ENCODE measurements around the gene OR6V1. TPM values are rescaled to one million over a fixed set of nuclear protein-coding genes. Genes with fewer than 3 reads are reported as not detected.

The OR6V1 gene
- total and polyA plus RNA-seq, 9 donors, result not detected

DNA sequence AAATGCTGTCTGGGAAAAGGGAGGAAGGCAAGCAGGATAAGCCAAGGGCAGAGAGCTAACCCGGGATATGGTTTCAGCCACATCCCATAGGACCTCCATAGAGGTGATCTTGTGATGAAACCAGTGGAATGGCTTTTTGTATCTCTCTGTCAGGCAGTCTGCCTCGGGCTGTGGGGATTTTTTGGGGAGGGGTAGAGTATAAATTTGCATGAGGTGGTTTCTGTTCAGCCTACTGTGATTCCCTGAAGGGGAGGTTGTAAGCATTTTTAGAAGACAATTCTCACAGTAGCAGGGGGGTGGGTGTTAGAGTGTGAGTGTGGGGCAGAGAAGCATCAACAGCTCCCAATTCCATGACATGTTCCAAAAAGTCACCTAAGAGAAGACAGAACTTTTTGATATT lies 37.1 kb upstream of the OR6V1 start:
- H3K4me3 ChIP-seq (ENCODE audit: low read length), result no peak overlapping the region
- no peak for DNase-seq
- peaks cover 14% of the 10 kb centered on the region for H3K4me1 ChIP-seq (ENCODE audit: control insufficient read depth, insufficient read depth, low read length)
- 33% methylated on average over 2 of the region's 2 CpGs for WGBS (ENCODE audit: insufficient coverage)
- H3K27me3 ChIP-seq (ENCODE audit: control insufficient read depth, insufficient read depth, low read length), result no peaks in the 10 kb centered on the region
- no peaks in the 10 kb centered on the region for H3K36me3 ChIP-seq (ENCODE audit: control insufficient read depth, insufficient read depth, low read length)
- H3K27ac ChIP-seq (ENCODE audit: low read length), result peak overlapping the region; percentile 15
- no peaks in the 10 kb centered on the region for H3K9me3 ChIP-seq (replicated peaks; ENCODE audit: control insufficient read depth, low read depth, low read length)

DNA sequence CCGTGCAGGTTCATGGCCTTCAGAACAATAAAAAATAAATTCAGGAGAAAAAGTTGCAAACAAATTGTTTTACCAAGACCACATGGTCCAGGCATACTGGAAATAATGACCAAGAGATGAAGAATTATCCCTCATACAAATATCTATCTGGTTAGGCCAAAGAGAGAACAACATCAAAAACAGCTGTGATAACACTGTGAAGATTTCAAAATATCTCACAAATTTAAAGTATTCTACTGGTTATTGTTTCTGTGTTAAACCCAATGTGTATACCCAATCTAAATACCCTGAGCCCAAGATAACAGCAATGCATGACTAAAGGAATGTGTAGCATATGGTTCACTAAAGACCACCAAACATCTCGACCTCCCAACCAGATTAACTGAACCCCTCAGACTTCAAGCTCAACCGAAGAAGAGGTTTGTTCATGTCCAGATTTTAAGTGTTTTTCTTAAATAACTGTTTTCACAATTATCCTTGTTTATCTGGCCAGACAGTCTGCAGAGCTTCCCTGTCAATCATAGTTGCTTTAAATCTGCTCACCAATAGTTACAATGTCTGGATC lies 36.1 kb upstream of the OR6V1 start:
- no peaks in the 10 kb centered on the region for H3K27me3 ChIP-seq (ENCODE audit: control insufficient read depth, insufficient read depth, low read length)
- WGBS (ENCODE audit: insufficient coverage), result no CpG with 5 or more reads among the region's 3 CpGs
- no peaks in the 10 kb centered on the region for H3K36me3 ChIP-seq (ENCODE audit: control insufficient read depth, insufficient read depth, low read length)
- H3K4me3 ChIP-seq (ENCODE audit: low read length), result no peak overlapping the region
- peak; percentile 30 for DNase-seq
- H3K4me1 ChIP-seq (ENCODE audit: control insufficient read depth, insufficient read depth, low read length), result peaks cover 14% of the 10 kb centered on the region
- H3K9me3 ChIP-seq (replicated peaks; ENCODE audit: control insufficient read depth, low read depth, low read length), result no peaks in the 10 kb centered on the region
- peak overlapping the region; percentile 48 for H3K27ac ChIP-seq (ENCODE audit: low read length)

DNA sequence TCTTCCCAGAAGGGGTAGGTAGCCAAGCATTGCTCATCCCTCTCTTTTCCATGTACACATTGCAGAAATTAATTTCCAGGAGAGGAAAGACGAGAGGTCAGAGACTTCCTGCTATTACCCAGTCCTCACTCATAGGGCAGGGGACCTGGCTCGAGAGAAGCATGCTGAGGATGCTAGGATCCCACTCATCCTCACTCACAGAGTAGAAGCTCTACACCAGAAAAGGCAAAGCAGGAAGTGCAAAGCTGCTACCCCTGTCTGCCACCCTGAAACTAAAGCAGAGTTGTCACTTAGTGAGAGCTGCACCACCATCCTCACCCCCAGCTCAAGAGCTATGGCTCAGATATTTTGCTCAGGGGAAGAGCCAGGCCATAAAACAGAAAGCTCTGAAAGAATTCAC lies 35.1 kb upstream of the OR6V1 start:
- H3K36me3 ChIP-seq (ENCODE audit: control insufficient read depth, insufficient read depth, low read length), result no peaks in the 10 kb centered on the region
- WGBS (ENCODE audit: insufficient coverage), result 30% methylated on average over 2 of the region's 2 CpGs
- H3K4me3 ChIP-seq (ENCODE audit: low read length), result no peak overlapping the region
- H3K27ac ChIP-seq (ENCODE audit: low read length), result no peak overlapping the region
- H3K4me1 ChIP-seq (ENCODE audit: control insufficient read depth, insufficient read depth, low read length), result peaks cover 14% of the 10 kb centered on the region
- DNase-seq, result no peak
- no peaks in the 10 kb centered on the region for H3K27me3 ChIP-seq (ENCODE audit: control insufficient read depth, insufficient read depth, low read length)
- H3K9me3 ChIP-seq (replicated peaks; ENCODE audit: control insufficient read depth, low read depth, low read length), result no peaks in the 10 kb centered on the region

DNA sequence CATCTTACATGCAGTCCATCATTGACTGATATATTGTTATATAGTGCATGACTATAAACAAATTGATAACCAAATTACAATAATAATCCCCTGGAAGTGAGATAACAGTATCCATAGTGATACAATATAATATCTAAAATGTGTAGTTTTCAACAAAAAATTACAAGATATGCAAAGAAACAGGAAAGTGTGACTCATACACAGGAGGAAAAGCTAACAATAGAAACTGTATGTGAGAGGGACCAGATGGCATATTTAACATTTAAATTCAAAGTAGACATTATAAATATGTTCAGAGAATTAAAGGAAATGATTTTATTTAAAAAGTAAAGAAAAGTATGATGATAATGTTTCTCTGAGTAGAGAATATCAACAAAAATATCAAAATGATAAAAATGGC lies 33.2 kb upstream of the OR6V1 start:
- H3K4me3 ChIP-seq (ENCODE audit: low read length), result no peak overlapping the region
- peaks cover 7% of the 10 kb centered on the region for H3K4me1 ChIP-seq (ENCODE audit: control insufficient read depth, insufficient read depth, low read length)
- no peaks in the 10 kb centered on the region for H3K36me3 ChIP-seq (ENCODE audit: control insufficient read depth, insufficient read depth, low read length)
- no peak for DNase-seq
- H3K27ac ChIP-seq (ENCODE audit: low read length), result no peak overlapping the region
- H3K27me3 ChIP-seq (ENCODE audit: control insufficient read depth, insufficient read depth, low read length), result no peaks in the 10 kb centered on the region
- no peaks in the 10 kb centered on the region for H3K9me3 ChIP-seq (replicated peaks; ENCODE audit: control insufficient read depth, low read depth, low read length)

GRCh38 chr7:143023047-143023446 lies 29.1 kb upstream of the OR6V1 start:
- H3K4me3 ChIP-seq (ENCODE audit: low read length), result no peak overlapping the region
- H3K27ac ChIP-seq (ENCODE audit: low read length), result no peak overlapping the region
- no peaks in the 10 kb centered on the region for H3K9me3 ChIP-seq (replicated peaks; ENCODE audit: control insufficient read depth, low read depth, low read length)
- no peaks in the 10 kb centered on the region for H3K36me3 ChIP-seq (ENCODE audit: control insufficient read depth, insufficient read depth, low read length)
- no peaks in the 10 kb centered on the region for H3K4me1 ChIP-seq (ENCODE audit: control insufficient read depth, insufficient read depth, low read length)
- H3K27me3 ChIP-seq (ENCODE audit: control insufficient read depth, insufficient read depth, low read length), result no peaks in the 10 kb centered on the region
- DNase-seq, result no peak

DNA sequence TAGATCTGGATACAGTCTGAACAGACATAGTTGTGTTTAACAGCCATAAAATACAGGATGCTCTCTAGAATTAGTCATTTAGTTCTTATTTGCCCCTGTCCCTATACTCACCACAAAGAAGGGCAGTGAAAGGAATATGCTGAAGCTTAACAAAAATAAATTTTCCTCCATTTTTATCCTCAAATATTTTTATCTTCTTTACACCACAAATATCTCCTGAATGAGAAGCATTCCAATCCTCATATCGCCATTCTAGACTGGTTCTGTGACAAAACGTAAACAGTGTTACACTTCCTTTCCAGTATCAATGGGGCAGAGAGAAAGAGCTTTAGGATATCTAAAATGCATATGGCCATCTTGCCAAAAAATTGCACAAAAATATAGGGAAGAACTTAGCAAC lies 26.8 kb upstream of the OR6V1 start:
- H3K36me3 ChIP-seq (ENCODE audit: control insufficient read depth, insufficient read depth, low read length), result no peaks in the 10 kb centered on the region
- DNase-seq, result no peak
- no peaks in the 10 kb centered on the region for H3K9me3 ChIP-seq (replicated peaks; ENCODE audit: control insufficient read depth, low read depth, low read length)
- no peak overlapping the region for H3K4me3 ChIP-seq (ENCODE audit: low read length)
- no peak overlapping the region for H3K27ac ChIP-seq (ENCODE audit: low read length)
- no peaks in the 10 kb centered on the region for H3K27me3 ChIP-seq (ENCODE audit: control insufficient read depth, insufficient read depth, low read length)
- no CpG with 5 or more reads among the region's 2 CpGs for WGBS (ENCODE audit: insufficient coverage)
- no peaks in the 10 kb centered on the region for H3K4me1 ChIP-seq (ENCODE audit: control insufficient read depth, insufficient read depth, low read length)

GRCh38 chr7:143027032-143027431 lies 25.1 kb upstream of the OR6V1 start, which contains the start of gene OR9A2:
TSS of gene OR9A2 (minus strand) at chr7:143027132. CDS start at chr7:143027132, 0 bp downstream.
- peak within 1 kb of the TSS; percentile 47 for H3K27ac ChIP-seq (ENCODE audit: low read length)
- DNase-seq, result no peak
- no peaks in the 10 kb centered on the region for H3K9me3 ChIP-seq (replicated peaks; ENCODE audit: control insufficient read depth, low read depth, low read length)
- H3K36me3 ChIP-seq (ENCODE audit: control insufficient read depth, insufficient read depth, low read length), result no peaks in the 10 kb centered on the region
- no peaks in the 10 kb centered on the region for H3K27me3 ChIP-seq (ENCODE audit: control insufficient read depth, insufficient read depth, low read length)
- H3K4me1 ChIP-seq (ENCODE audit: control insufficient read depth, insufficient read depth, low read length), result no peaks in the 10 kb centered on the region
- WGBS (ENCODE audit: insufficient coverage), result no CpG with 5 or more reads among the region's 1 CpG
- no peak within 1 kb of the TSS for H3K4me3 ChIP-seq (ENCODE audit: low read length)

GRCh38 chr7:143027683-143028082 lies 24.5 kb upstream of the OR6V1 start:
- Histone ChIP-seq H3K36me3 (ENCODE audit: control insufficient read depth, insufficient read depth, low read length) (no peaks in the 10 kb centered on the region), H3K27me3 (ENCODE audit: control insufficient read depth, insufficient read depth, low read length) (no peaks in the 10 kb centered on the region), H3K4me1 (ENCODE audit: control insufficient read depth, insufficient read depth, low read length) (no peaks in the 10 kb centered on the region), H3K9me3 (replicated peaks; ENCODE audit: control insufficient read depth, low read depth, low read length) (no peaks in the 10 kb centered on the region), H3K27ac (ENCODE audit: low read length) (peak overlapping the region; percentile 47), H3K4me3 (ENCODE audit: low read length) (no peak overlapping the region)
- no CpG with 5 or more reads among the region's 2 CpGs for WGBS (ENCODE audit: insufficient coverage)
- peak; percentile 49 for DNase-seq

DNA sequence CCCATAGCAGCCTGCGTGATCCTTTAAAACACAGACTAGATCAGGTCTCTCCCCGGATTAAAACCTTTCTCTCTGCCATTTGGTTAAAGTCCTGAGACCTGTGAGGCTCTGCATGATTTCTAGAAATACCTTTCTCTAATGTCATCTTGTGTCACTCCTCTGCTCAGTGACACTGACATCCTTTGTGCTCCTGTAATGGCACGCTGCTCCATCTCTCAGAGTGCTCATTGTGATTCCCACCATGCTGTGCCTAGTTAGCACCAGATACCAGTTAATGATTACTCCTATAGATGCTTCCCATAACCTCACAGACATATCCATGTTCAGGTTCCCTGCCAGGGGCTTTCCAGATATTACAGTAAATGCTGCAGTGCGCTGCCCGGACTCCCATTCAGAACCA lies 13.5 kb upstream of the OR6V1 start:
- Histone ChIP-seq H3K4me3 (ENCODE audit: low read length) (no peak overlapping the region), H3K4me1 (ENCODE audit: control insufficient read depth, insufficient read depth, low read length) (peaks cover 13% of the 10 kb centered on the region), H3K9me3 (replicated peaks; ENCODE audit: control insufficient read depth, low read depth, low read length) (peaks cover 2% of the 10 kb centered on the region), H3K36me3 (ENCODE audit: control insufficient read depth, insufficient read depth, low read length) (no peaks in the 10 kb centered on the region), H3K27ac (ENCODE audit: low read length) (no peak overlapping the region), H3K27me3 (ENCODE audit: control insufficient read depth, insufficient read depth, low read length) (no peaks in the 10 kb centered on the region)
- WGBS (ENCODE audit: insufficient coverage), result 88% methylated on average over 5 of the region's 5 CpGs
- DNase-seq, result no peak

DNA sequence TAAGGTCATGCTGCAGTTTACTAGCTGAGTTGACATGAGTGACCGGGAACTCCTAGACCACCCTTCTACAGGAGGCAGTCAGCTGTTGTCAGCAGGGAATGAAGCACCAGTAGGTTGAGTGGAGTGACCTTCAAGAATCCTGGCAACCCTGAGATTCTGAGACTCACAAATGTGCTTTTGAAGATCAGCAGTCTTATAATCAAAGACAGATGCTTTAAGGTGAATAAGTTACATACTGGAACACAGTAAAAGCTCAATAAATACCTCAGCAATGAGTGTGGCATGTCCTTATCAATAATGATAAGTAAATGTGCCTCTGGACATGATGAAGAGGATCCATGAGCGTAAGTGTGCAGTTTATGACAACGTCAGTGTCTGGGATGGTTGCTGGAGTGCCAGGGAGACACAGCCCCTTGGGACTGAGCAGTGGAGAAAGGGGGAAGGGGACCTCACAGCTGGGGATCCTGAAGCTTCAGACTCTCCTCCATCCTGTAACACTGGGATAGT lies 11.9 kb upstream of the OR6V1 start:
- no peak for DNase-seq
- no peaks in the 10 kb centered on the region for H3K27me3 ChIP-seq (ENCODE audit: control insufficient read depth, insufficient read depth, low read length)
- peaks cover 13% of the 10 kb centered on the region for H3K4me1 ChIP-seq (ENCODE audit: control insufficient read depth, insufficient read depth, low read length)
- H3K36me3 ChIP-seq (ENCODE audit: control insufficient read depth, insufficient read depth, low read length), result no peaks in the 10 kb centered on the region
- WGBS (ENCODE audit: insufficient coverage), result 52% methylated on average over 2 of the region's 3 CpGs
- H3K27ac ChIP-seq (ENCODE audit: low read length), result no peak overlapping the region
- no peaks in the 10 kb centered on the region for H3K9me3 ChIP-seq (replicated peaks; ENCODE audit: control insufficient read depth, low read depth, low read length)
- no peak overlapping the region for H3K4me3 ChIP-seq (ENCODE audit: low read length)

- DNase-seq, result no peak
- Histone ChIP-seq H3K27ac (ENCODE audit: low read length) (no peak overlapping the region), H3K4me3 (ENCODE audit: low read length) (no peak overlapping the region), H3K9me3 (replicated peaks; ENCODE audit: control insufficient read depth, low read depth, low read length) (no peaks in the 10 kb centered on the region), H3K4me1 (ENCODE audit: control insufficient read depth, insufficient read depth, low read length) (peaks cover 13% of the 10 kb centered on the region), H3K36me3 (ENCODE audit: control insufficient read depth, insufficient read depth, low read length) (no peaks in the 10 kb centered on the region), H3K27me3 (ENCODE audit: control insufficient read depth, insufficient read depth, low read length) (no peaks in the 10 kb centered on the region)
- WGBS (ENCODE audit: insufficient coverage), result 83% methylated on average over 6 of the region's 6 CpGs
Observed at GRCh38 chr7:143041346-143041745, 10.8 kb upstream of the OR6V1 start.
